Ovary (tissue), 9 donors: ENCODE results near the gene KNDC1. TPM values are rescaled to one million over a fixed set of nuclear protein-coding genes. Genes with fewer than 3 reads are reported as not detected.

Experiments used
- DNase-seq, 5 donors: peaks; one replicate each; pipeline ENCODE4 v3.0.0-alpha.2; 2019 to 2020
- H3K27ac ChIP-seq, 2 donors: fragments of 200-600 bp; one replicate each; pipeline versions ENCODE4 v1.5.1 to v1.8.0; 2019 to 2022
- H3K27me3 ChIP-seq: fragments of 200-600 bp; one replicate; pipeline ENCODE4 v1.8.0; 2022
- H3K36me3 ChIP-seq: fragments of 200-600 bp; sonication (generic); one replicate; pipeline ENCODE4 v1.5.1; 2019
- H3K4me1 ChIP-seq: one replicate; pipeline ENCODE4 v1.8.1; 2013; ENCODE audit warnings: mild to moderate bottlenecking, moderate library complexity; ENCODE audit not compliant: insufficient read depth
- H3K4me3 ChIP-seq: fragments of 200-600 bp; sonication (generic); one replicate; pipeline ENCODE4 v1.5.1; 2017
- H3K9me3 ChIP-seq, 2 donors: fragments of 200-600 bp in 1 of 2; sonication (generic) in 1 of 2; one replicate each; pipeline versions ENCODE4 v1.5.1 to v1.8.1; 2013 to 2019; ENCODE audit warnings: mild to moderate bottlenecking in 1 of 2, moderate library complexity in 1 of 2
- CTCF ChIP-seq, 3 donors: fragments of 450-650 bp in 2 of 3; fragments of 200-600 bp in 1 of 3; IDR thresholded peaks; one replicate each; pipeline versions ENCODE4 v1.5.1 to v1.8.0; 2016 to 2022; ENCODE audit warnings: antibody characterized with exemption in 3 of 3, mild to moderate bottlenecking in 1 of 3
- EP300 ChIP-seq: sonication (generic); formaldehyde crosslinking; IDR thresholded peaks from one replicate; pipeline ENCODE4 v1.6.1; 2017; ENCODE audit warnings: antibody characterized with exemption
- POLR2A ChIP-seq: fragments of 450-650 bp; IDR thresholded peaks from one replicate; pipeline ENCODE4 v1.6.1; 2017; ENCODE audit warnings: antibody characterized with exemption, mild to moderate bottlenecking, moderate library complexity
- WGBS, 3 donors: extraction: QIAGEN DNeasy Blood & Tissue Kit in 1 of 3; methylation state at CpG; one replicate each; pipeline versions ENCODE4 v1.1.5 to v1.1.7; 2013 to 2017; 5-methylcytosine and 5-hydroxymethylcytosine counted together
- intact Hi-C, 4 donors: fragments of 100-400 bp; cut with DNase I; formaldehyde crosslinking; loops; one replicate each; pipeline versions ENCODE4 v1.11.0 to v1.15.1; 2022 to 2023
- polyA plus RNA-seq, 2 donors: library from polyadenylated mRNA; stranded (reverse); fragments of 200-250 nt in 1 of 2; fragments of 350-450 nt in 1 of 2; fragmentation: Illumina TruSeq in 1 of 2; extraction: RNeasy Lipid Tissue Mini Kit (QIAGEN cat#74804) in 1 of 2; gene quantifications; one replicate each; pipeline ENCODE4 v1.2.3, GENCODE V29; 2013 to 2014
- total RNA-seq, 7 donors: library from RNA; depleted of rRNA in 2 of 7; stranded (reverse); fragments of >200 nt in 2 of 7; fragmentation: NEBNext Ultra II Directional in 3 of 7; extraction: Animal tissue kit (Norgen Biotek cat#: 25700) in 3 of 7; gene quantifications; one replicate each; pipeline versions ENCODE4 v1.1.0 to v1.2.4, GENCODE V29; 2016 to 2023
- donor health status: DM: no; HTN: no; CAD: no; lungs with moderate emphysema.
- donor health status: DM: no; HTN: no; CAD: no.
- donor health status: Bipolar disorder and iron deficiency.
- donor health status: DM: yes; HTN: yes; CAD: no.
- donor health status: DM: no; HTN: no; CAD: no.
- donor health status: DM: yes; HTN: yes; CAD: no.

Gene KNDC1
- total and polyA plus RNA-seq, 9 donors: 0.67 to 34.9 (median 16.6) TPM

GRCh38 chr10:133207041-133207600 lies 47.1 kb downstream of the KNDC1 start:
- peak in 1 of 5 donors; percentile 28 for DNase-seq
- Histone ChIP-seq H3K4me1 (no peaks in the 10 kb centered on the region), H3K4me3 (no peak overlapping the region), H3K9me3 (no peaks in the 10 kb centered on the region), H3K36me3 (no peaks in the 10 kb centered on the region), H3K27ac (no peak overlapping the region), H3K27me3 (no peaks in the 10 kb centered on the region)
- WGBS, 3 donors: 86 to 90% (median 90%) methylated on average over 36 of the region's 36 CpGs
- TF ChIP-seq CTCF (IDR thresholded peaks at IDR 0.05) (no peak), POLR2A (no peak), EP300 (no peak)
- intact Hi-C loops: no loop called here

- Histone ChIP-seq H3K4me1 (no peaks in the 10 kb centered on the region), H3K27me3 (no peaks in the 10 kb centered on the region), H3K27ac (no peak overlapping the region), H3K36me3 (no peaks in the 10 kb centered on the region), H3K4me3 (no peak overlapping the region), H3K9me3 (no peaks in the 10 kb centered on the region)
- TF ChIP-seq POLR2A (no peak), EP300 (no peak), CTCF (IDR thresholded peaks at IDR 0.05) (no peak)
- 57 to 78% (median 68%) methylated on average over 10 to 17 of the region's 17 CpGs for WGBS, 3 donors
- DNase-seq: peak in 1 of 5 donors; percentile 28
- intact Hi-C loops: no loop called here
Observed at GRCh38 chr10:133207627-133208026, 47.6 kb downstream of the KNDC1 start.

GRCh38 chr10:133208466-133208865 lies 48.4 kb downstream of the KNDC1 start:
- Histone ChIP-seq H3K27ac (no peak overlapping the region), H3K36me3 (no peaks in the 10 kb centered on the region), H3K27me3 (no peaks in the 10 kb centered on the region), H3K4me3 (no peak overlapping the region), H3K9me3 (no peaks in the 10 kb centered on the region), H3K4me1 (no peaks in the 10 kb centered on the region)
- intact Hi-C loops: no loop called here
- DNase-seq: peak in 1 of 5 donors; percentile 17
- TF ChIP-seq EP300 (no peak), POLR2A (no peak), CTCF (IDR thresholded peaks at IDR 0.05) (no peak)
- 88 to 96% (median 89%) methylated on average over 11 to 18 of the region's 18 CpGs for WGBS, 3 donors

- no peak overlapping the region for H3K4me3 ChIP-seq
- intact Hi-C loops: no loop called here
- peak in 1 of 5 donors; percentile 13 for DNase-seq
- H3K4me1 ChIP-seq: no peaks in the 10 kb centered on the region
- WGBS, 3 donors: 93 to 95% (median 95%) methylated on average over 14 of the region's 14 CpGs
- H3K27me3 ChIP-seq: no peaks in the 10 kb centered on the region
- no peaks in the 10 kb centered on the region for H3K9me3 ChIP-seq
- H3K36me3 ChIP-seq: no peaks in the 10 kb centered on the region
- no peak overlapping the region for H3K27ac ChIP-seq
- no peak for TF ChIP-seq CTCF (IDR thresholded peaks at IDR 0.05)
- no peak for TF ChIP-seq EP300
- TF ChIP-seq POLR2A: no peak
Observed at GRCh38 chr10:133209117-133209516, 49.1 kb downstream of the KNDC1 start.
